Psoas muscle (tissue), 8 donors: Measurements from ENCODE around the gene TOMM34. TPM values are rescaled to one million over a fixed set of nuclear protein-coding genes. Genes with fewer than 3 reads are reported as not detected.
A peak's percentile ranks its signal among the peaks of the same experiment; 100 is the strongest.

Experiments used
- ATAC-seq, 4 donors: fragments of 200-7000 bp; cut with Tn5 transposase; one replicate each; pipeline ENCODE4 v1.9.1; 2020; ENCODE audit warnings: moderate library complexity in 3 of 4, mild to moderate bottlenecking in 2 of 4
- DNase-seq, 2 donors: peaks; one replicate each; pipeline ENCODE4 v3.0.0-alpha.2; 2020
- H3K27ac ChIP-seq: fragments of 200-600 bp; one replicate; pipeline ENCODE4 v1.8.0; 2022
- H3K27me3 ChIP-seq, 3 donors: fragments of 200-600 bp in 1 of 3; one replicate each; pipeline versions ENCODE4 v1.6.1 to v1.8.0; 2013 to 2022; ENCODE audit warnings: low read length in 2 of 3, mild to moderate bottlenecking in 2 of 3, moderate library complexity in 1 of 3; ENCODE audit not compliant: insufficient read depth in 3 of 3
- H3K36me3 ChIP-seq, 2 donors: fragments of 200-600 bp in 1 of 2; one replicate each; pipeline versions ENCODE4 v1.6.1 to v1.8.0; 2013 to 2022; ENCODE audit warnings: low read depth in 1 of 2, mild to moderate bottlenecking in 1 of 2, moderate library complexity in 1 of 2; ENCODE audit not compliant: insufficient read depth in 1 of 2
- H3K4me1 ChIP-seq: fragments of 200-600 bp; one replicate; pipeline ENCODE4 v1.8.0; 2022
- H3K4me3 ChIP-seq: fragments of 200-600 bp; one replicate; pipeline ENCODE4 v1.8.0; 2022; ENCODE audit warnings: mild to moderate bottlenecking
- H3K9me3 ChIP-seq: fragments of 200-600 bp; one replicate; pipeline ENCODE4 v1.8.0; 2022
- WGBS, 3 donors: extraction: QIAGEN DNeasy Blood & Tissue Kit; methylation state at CpG; one replicate each; pipeline versions ENCODE4 v1.1.6 to v1.1.7; 2013; 5-methylcytosine and 5-hydroxymethylcytosine counted together
- intact Hi-C, 2 donors: fragments of 100-400 bp; cut with DNase I; formaldehyde crosslinking; loops; one replicate each; pipeline versions ENCODE4 v1.11.0 to v1.14.2; 2022
- polyA plus RNA-seq, 3 donors: library from polyadenylated mRNA; stranded (reverse); fragments of 200-250 nt; gene quantifications; one replicate each; pipeline ENCODE4 v1.2.3, GENCODE V29; 2013
- total RNA-seq, 4 donors: library from RNA; stranded (reverse); fragmentation: NEBNext Ultra II Directional in 2 of 4; extraction: Animal tissue kit (Norgen Biotek cat#: 25700) in 2 of 4; gene quantifications; one replicate each; pipeline versions ENCODE4 v1.2.1 to v1.2.4, GENCODE V29; 2021 to 2023
- TF ChIP-seq, protein P1 (sequence below): fragments of 200-600 bp; IDR thresholded peaks from one replicate; pipeline ENCODE4 v1.8.0; 2022; ENCODE audit warnings: antibody characterized with exemption
- donor health status: healthy with polysubstance abuse.
- donor health status: DM: no; HTN: no; CAD: no; lungs with moderate emphysema.
- donor health status: Bipolar disorder and iron deficiency.
- donor health status: healthy.
- donor health status: DM: yes; HTN: yes; CAD: no.
- donor health status: DM: no; HTN: no; CAD: no.
- donor health status: DM: no; HTN: no; CAD: no.
- donor health status: DM: yes; HTN: yes; CAD: no.

Gene TOMM34
- total and polyA plus RNA-seq, 7 donors = 9.6 to 38.0 (median 17.6) TPM

DNA sequence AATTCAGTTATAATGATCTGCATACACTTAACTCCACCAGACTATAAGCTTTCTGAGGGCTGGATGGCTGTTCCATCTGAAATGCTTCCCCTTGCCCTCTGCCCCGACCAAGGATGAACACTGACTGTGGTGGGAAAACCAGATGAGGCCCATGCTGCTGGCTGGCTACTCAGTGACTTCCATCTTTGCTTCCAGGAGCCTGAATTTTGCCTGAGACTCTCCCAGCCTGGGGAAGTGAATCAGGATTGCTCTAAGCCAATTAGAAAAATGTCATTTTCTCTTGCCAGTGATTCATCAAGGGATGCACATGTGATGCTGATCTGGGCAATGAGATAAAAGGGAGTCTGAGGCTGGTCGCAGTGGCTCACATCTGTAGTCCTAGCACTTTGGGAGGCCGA lies 1.7 kb upstream of the TOMM34 start:
- TF ChIP-seq, protein P1, sequence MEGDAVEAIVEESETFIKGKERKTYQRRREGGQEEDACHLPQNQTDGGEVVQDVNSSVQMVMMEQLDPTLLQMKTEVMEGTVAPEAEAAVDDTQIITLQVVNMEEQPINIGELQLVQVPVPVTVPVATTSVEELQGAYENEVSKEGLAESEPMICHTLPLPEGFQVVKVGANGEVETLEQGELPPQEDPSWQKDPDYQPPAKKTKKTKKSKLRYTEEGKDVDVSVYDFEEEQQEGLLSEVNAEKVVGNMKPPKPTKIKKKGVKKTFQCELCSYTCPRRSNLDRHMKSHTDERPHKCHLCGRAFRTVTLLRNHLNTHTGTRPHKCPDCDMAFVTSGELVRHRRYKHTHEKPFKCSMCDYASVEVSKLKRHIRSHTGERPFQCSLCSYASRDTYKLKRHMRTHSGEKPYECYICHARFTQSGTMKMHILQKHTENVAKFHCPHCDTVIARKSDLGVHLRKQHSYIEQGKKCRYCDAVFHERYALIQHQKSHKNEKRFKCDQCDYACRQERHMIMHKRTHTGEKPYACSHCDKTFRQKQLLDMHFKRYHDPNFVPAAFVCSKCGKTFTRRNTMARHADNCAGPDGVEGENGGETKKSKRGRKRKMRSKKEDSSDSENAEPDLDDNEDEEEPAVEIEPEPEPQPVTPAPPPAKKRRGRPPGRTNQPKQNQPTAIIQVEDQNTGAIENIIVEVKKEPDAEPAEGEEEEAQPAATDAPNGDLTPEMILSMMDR = no peak
- no peak for ATAC-seq
- WGBS, 3 donors = 88 to 91% (median 88%) methylated on average over 3 of the region's 3 CpGs
- no peak overlapping the region for H3K4me3 ChIP-seq
- peaks cover 13% of the 10 kb centered on the region for H3K4me1 ChIP-seq
- no peak for DNase-seq
- no peaks in the 10 kb centered on the region for H3K27me3 ChIP-seq
- H3K27ac ChIP-seq = no peak overlapping the region
- H3K9me3 ChIP-seq = no peaks in the 10 kb centered on the region
- intact Hi-C loops = loop anchor here in 1 of 2 donors (5.0 kb wide), 1 partner anchor 75 kb away; the partner anchor contains the start of gene YWHAB
- peaks cover 0 to 6% of the 10 kb centered on the region in 2 donors for H3K36me3 ChIP-seq

DNA sequence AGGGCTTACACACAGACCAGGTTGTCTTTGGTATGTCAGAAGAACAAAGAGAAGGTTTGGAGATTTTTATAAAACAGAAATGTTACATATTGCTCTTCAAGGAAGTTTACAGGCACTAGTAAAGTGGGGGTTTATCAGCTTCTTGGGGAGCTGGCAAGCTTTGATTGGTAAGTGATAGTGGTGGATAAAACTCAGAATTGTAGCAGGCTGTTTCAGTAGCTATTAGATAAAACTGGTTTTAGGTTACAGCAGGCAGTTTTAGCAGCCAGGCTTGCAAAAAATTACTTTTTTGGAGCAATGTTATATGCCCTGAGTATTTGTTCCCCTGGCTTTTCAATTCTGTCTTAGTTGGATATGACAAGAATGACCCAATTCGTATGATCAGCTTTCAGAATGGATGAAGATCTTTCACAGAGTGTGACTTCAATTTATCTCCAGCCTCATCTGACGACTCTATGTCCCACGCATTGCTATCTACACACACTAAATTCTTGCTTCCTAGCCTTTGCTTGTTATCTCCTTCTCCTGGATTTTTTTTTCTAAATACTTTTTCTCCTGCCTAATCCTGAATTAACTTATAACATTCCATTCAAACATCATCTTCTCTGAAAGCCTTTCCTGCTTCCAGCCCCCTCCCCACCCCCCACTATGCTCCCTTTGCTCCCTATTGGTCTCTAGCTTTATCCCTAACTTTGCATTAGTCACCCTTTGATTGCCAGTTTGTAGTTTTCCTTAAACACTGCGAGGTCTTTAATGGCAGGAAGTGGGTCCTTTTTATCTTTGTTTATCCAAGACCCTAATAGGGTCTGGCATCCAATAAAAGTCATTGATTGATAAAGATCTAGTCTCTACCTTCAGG lies 1.0 kb upstream of the TOMM34 start:
- TF ChIP-seq, protein P1 = no peak
- WGBS, 3 donors = 69 to 78% (median 70%) methylated on average over 4 of the region's 4 CpGs
- Histone ChIP-seq H3K4me1 (peaks cover 12% of the 10 kb centered on the region), H3K4me3 (no peak overlapping the region), H3K27me3 (no peaks in the 10 kb centered on the region), H3K9me3 (no peaks in the 10 kb centered on the region), H3K27ac (peak overlapping the region; percentile 86), H3K36me3 (peaks cover 0 to 10% of the 10 kb centered on the region in 2 donors)
- DNase-seq (no peak), ATAC-seq (no peak)
- intact Hi-C loops = loop anchor here in 1 of 2 donors (5.0 kb wide), 1 partner anchor 74 kb away; the partner anchor contains the start of gene YWHAB

DNA sequence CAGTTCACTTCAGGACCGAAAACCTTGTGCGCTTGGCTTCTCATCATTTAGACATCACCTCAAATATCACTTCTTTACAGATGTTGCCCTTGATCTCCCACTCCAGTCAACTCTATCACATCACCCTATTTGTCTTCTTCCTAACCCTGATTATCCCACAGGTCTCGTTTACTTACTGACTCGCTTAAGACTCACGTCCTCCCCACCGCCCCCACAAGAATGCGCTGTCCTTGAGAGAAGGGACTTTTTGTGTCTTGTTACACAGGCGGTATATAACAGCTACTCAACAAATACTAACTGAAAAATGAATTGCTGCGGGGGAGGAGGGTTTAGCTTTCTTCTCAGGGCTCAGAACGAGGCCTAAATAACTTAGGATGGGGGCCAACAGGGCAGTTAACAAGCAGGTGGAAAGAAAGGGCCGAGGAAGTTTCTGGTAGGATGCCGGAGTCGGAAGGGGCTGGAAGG lies 527 bp downstream of the TOMM34 start:
- no peak for DNase-seq
- peak overlapping the region; percentile 86 for H3K27ac ChIP-seq
- peak; percentile 21 to 46 (median 41) for ATAC-seq
- WGBS, 3 donors = 6 to 8% (median 7%) methylated on average over 13 of the region's 13 CpGs
- peaks cover 12% of the 10 kb centered on the region for H3K4me1 ChIP-seq
- TF ChIP-seq, protein P1 = no peak
- H3K27me3 ChIP-seq = no peaks in the 10 kb centered on the region
- H3K4me3 ChIP-seq = peak overlapping the region; percentile 99
- no peaks in the 10 kb centered on the region for H3K9me3 ChIP-seq
- H3K36me3 ChIP-seq = peaks cover 7 to 26% of the 10 kb centered on the region in 2 donors
- intact Hi-C loops = loop anchor here in 1 of 2 donors (5.0 kb wide), 1 partner anchor 72 kb away; the partner anchor contains the start of gene YWHAB

DNA sequence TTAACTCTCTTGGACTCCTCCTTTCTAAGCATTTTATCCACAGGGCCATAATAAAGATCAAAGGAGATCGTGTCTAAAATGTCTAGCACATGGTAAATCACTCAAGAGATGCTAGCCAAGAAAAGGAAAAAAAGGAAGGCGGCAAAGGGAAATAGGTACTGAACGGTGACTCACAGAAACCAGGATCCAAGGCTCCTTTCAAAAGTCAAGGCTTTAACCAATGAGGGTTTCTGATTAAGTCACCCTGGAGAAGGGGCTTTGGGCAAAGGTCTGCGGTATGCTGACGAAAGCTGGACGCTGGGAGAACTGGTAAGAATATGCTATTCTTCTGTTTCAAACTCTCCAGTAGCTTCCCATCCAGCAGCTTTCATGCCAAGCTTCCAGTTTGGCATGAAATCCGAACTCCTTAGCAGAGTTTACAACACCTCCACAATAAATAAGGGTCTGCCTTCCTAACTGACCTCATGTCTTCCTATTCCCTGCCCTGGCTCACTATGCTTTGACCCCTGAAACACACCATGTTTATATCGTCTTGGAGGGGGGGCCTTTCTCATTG lies 1.0 kb downstream of the TOMM34 start:
- TF ChIP-seq, protein P1 = no peak
- H3K36me3 ChIP-seq = peaks cover 9 to 31% of the 10 kb centered on the region in 2 donors
- 18 to 25% (median 22%) methylated on average over 8 of the region's 8 CpGs for WGBS, 3 donors
- H3K27ac ChIP-seq = peak overlapping the region; percentile 86
- H3K4me3 ChIP-seq = peak overlapping the region; percentile 99
- H3K9me3 ChIP-seq = no peaks in the 10 kb centered on the region
- ATAC-seq = no peak
- peaks cover 12% of the 10 kb centered on the region for H3K4me1 ChIP-seq
- no peaks in the 10 kb centered on the region for H3K27me3 ChIP-seq
- no peak for DNase-seq
- intact Hi-C loops = no loop called here
